DMS153 treated with DMSO at 0.1 percent for 48 hours (cell line): ENCODE measurements around the gene GCLM.
A peak's percentile ranks its signal among the peaks of the same experiment; 100 is the strongest.
"Not testable (repeated sequence)": the region's sequence is repeated elsewhere in the genome, so short reads cannot be mapped to it uniquely, and the experiment has no call there.

Experiments used
- DNase-seq: peaks from one replicate; lab custom pipeline; 2025; ENCODE audit not compliant: unreplicated experiment; lab: John Stamatoyannopoulos, UW

The GCLM gene

GRCh38 chr1:93909146-93910050, at the start of gene GCLM:
GCLM (minus strand) TSS chr1:93909430; CDS start chr1:93909163, 267 bp downstream.
- DNase-seq = peak; percentile 78

- DNase-seq = no peak
These were observed 49.5 kb upstream of the GCLM start for GRCh38 chr1:93958726-93959100.

- no peak for DNase-seq
These were observed 48.9 kb upstream of the GCLM start for GRCh38 chr1:93958032-93958725.

- DNase-seq = no peak
These were observed 46.5 kb upstream of the GCLM start for GRCh38 chr1:93955765-93956164.

- DNase-seq = not testable (repeated sequence)
These were observed 37.9 kb upstream of the GCLM start for GRCh38 chr1:93947002-93947686.

GRCh38 chr1:93938461-93939145, 29.4 kb upstream of the GCLM start:
- no peak for DNase-seq

GRCh38 chr1:93937997-93938396, 28.8 kb upstream of the GCLM start:
- no peak for DNase-seq

GRCh38 chr1:93925206-93925605, 16.0 kb upstream of the GCLM start:
- DNase-seq = no peak

GRCh38 chr1:93919780-93920179, 10.6 kb upstream of the GCLM start:
- DNase-seq = no peak

GRCh38 chr1:93917302-93917701, 8.1 kb upstream of the GCLM start:
- no peak for DNase-seq

GRCh38 chr1:93910880-93911279, 1.6 kb upstream of the GCLM start:
- not testable (repeated sequence) for DNase-seq

- DNase-seq = no peak
These were observed 1.1 kb upstream of the GCLM start for GRCh38 chr1:93910305-93910704.

- DNase-seq = no peak
These were observed 660 bp downstream of the GCLM start for GRCh38 chr1:93908394-93909145.

GRCh38 chr1:93907718-93908117, 1.5 kb downstream of the GCLM start:
- DNase-seq = no peak

GRCh38 chr1:93906480-93906879, 2.8 kb downstream of the GCLM start:
- DNase-seq = no peak

- no peak for DNase-seq
These were observed 3.5 kb downstream of the GCLM start for GRCh38 chr1:93905734-93906133.

GRCh38 chr1:93905051-93905450, 4.2 kb downstream of the GCLM start:
- no peak for DNase-seq

GRCh38 chr1:93904228-93904627, 5.0 kb downstream of the GCLM start:
- no peak for DNase-seq

GRCh38 chr1:93900723-93901504, 8.3 kb downstream of the GCLM start:
- DNase-seq = no peak
